ENCODE data around the gene GLRA1.

GRCh38 chr5:151800532-151800931 is 124.1 kb downstream of the GLRA1 start:
- TF ChIP-seq CTCF (IDR thresholded peaks at IDR 0.05) (no peak), REST (IDR thresholded peaks at IDR 0.05; ENCODE audit: insufficient read depth in 1 of 2, low read depth in 2 of 2, low read length in 1 of 2) (no peak)
